Ascending aorta (tissue), 2 donors: ENCODE data around the gene SPEM1. TPM values are rescaled to one million over a fixed set of nuclear protein-coding genes. Genes with fewer than 3 reads are reported as not detected.

ENCODE experiments used
- DNase-seq, 2 donors: peaks; one replicate each; pipeline ENCODE4 v3.0.0-alpha.2; 2019; ENCODE audit warnings: low spot score in 2 of 2
- H3K27ac ChIP-seq, 2 donors: fragments of 200-600 bp; sonication (generic); one replicate each; pipeline ENCODE4 v1.5.1; 2016 to 2017; ENCODE audit warnings: mild to moderate bottlenecking in 1 of 2
- H3K27me3 ChIP-seq: fragments of 200-600 bp; sonication (generic); one replicate; pipeline ENCODE4 v1.5.1; 2017
- H3K36me3 ChIP-seq, 2 donors: fragments of 200-600 bp; sonication (generic); one replicate each; pipeline ENCODE4 v1.5.1; 2016
- H3K4me1 ChIP-seq, 2 donors: fragments of 200-600 bp; sonication (generic); one replicate each; pipeline ENCODE4 v1.5.1; 2016 to 2017; ENCODE audit warnings: mild to moderate bottlenecking in 1 of 2
- H3K4me3 ChIP-seq, 2 donors: fragments of 200-600 bp; sonication (generic); one replicate each; pipeline ENCODE4 v1.5.1; 2016 to 2017; ENCODE audit warnings: mild to moderate bottlenecking in 1 of 2
- H3K9me3 ChIP-seq, 2 donors: fragments of 200-600 bp; sonication (generic); one replicate each; pipeline ENCODE4 v1.5.1; 2016
- CTCF ChIP-seq, 3 experiments: fragments of 200-600 bp in 2 of 3; fragments of 450-650 bp in 1 of 3; sonication (generic) in 2 of 3; IDR thresholded peaks; one replicate each; pipeline ENCODE4 v1.5.1; 2016 to 2019; ENCODE audit warnings: antibody characterized with exemption in 3 of 3, mild to moderate bottlenecking in 1 of 3, moderate library complexity in 1 of 3
- intact Hi-C: fragments of 100-400 bp; cut with DNase I; formaldehyde crosslinking; loops from one replicate; pipeline ENCODE4 v1.15.1; 2023
- total RNA-seq: library from RNA; depleted of rRNA; stranded (reverse); fragments of >200 nt; gene quantifications from one replicate; pipeline ENCODE4 v1.1.0, GENCODE V29; 2016

The SPEM1 gene
- total RNA-seq, 1 donor from 2014 or later = not detected

- Histone ChIP-seq H3K27me3 (no peaks in the 10 kb centered on the region), H3K36me3 (peaks cover 10 to 22% of the 10 kb centered on the region in 2 donors), H3K4me1 (no peaks in the 10 kb centered on the region), H3K27ac (no peak overlapping the region), H3K4me3 (no peak overlapping the region), H3K9me3 (no peaks in the 10 kb centered on the region)
- no peak for TF ChIP-seq CTCF (IDR thresholded peaks at IDR 0.05)
- DNase-seq = no peak
- intact Hi-C loops = no loop called here
Observed at GRCh38 chr17:7416323-7416722, 3.8 kb upstream of the SPEM1 start.

GRCh38 chr17:7417056-7417655, 3.0 kb upstream of the SPEM1 start:
- no peaks in the 10 kb centered on the region for H3K9me3 ChIP-seq
- H3K4me3 ChIP-seq = no peak overlapping the region
- H3K4me1 ChIP-seq = no peaks in the 10 kb centered on the region
- no peaks in the 10 kb centered on the region for H3K27me3 ChIP-seq
- H3K27ac ChIP-seq = no peak overlapping the region
- TF ChIP-seq CTCF (IDR thresholded peaks at IDR 0.05) = no peak
- peaks cover 10 to 22% of the 10 kb centered on the region in 2 donors for H3K36me3 ChIP-seq
- intact Hi-C loops = no loop called here
- no peak for DNase-seq

GRCh38 chr17:7418472-7419152, 1.5 kb upstream of the SPEM1 start:
- H3K27ac ChIP-seq = no peak overlapping the region
- H3K27me3 ChIP-seq = no peaks in the 10 kb centered on the region
- DNase-seq = no peak
- H3K4me1 ChIP-seq = no peaks in the 10 kb centered on the region
- H3K9me3 ChIP-seq = no peaks in the 10 kb centered on the region
- intact Hi-C loops = no loop called here
- H3K4me3 ChIP-seq = no peak overlapping the region
- peaks cover 10 to 22% of the 10 kb centered on the region in 2 donors for H3K36me3 ChIP-seq
- no peak for TF ChIP-seq CTCF (IDR thresholded peaks at IDR 0.05)

- Histone ChIP-seq H3K36me3 (peaks cover 5 to 12% of the 10 kb centered on the region in 2 donors), H3K4me3 (no peak overlapping the region), H3K9me3 (no peaks in the 10 kb centered on the region), H3K27ac (no peak overlapping the region), H3K4me1 (no peaks in the 10 kb centered on the region), H3K27me3 (no peaks in the 10 kb centered on the region)
- DNase-seq = no peak
- TF ChIP-seq CTCF (IDR thresholded peaks at IDR 0.05) = no peak
- intact Hi-C loops = no loop called here
Observed at GRCh38 chr17:7421186-7421585, 1.1 kb downstream of the SPEM1 start.

- H3K4me3 ChIP-seq = no peak overlapping the region
- no peaks in the 10 kb centered on the region for H3K4me1 ChIP-seq
- intact Hi-C loops = no loop called here
- no peak overlapping the region for H3K27ac ChIP-seq
- no peaks in the 10 kb centered on the region for H3K36me3 ChIP-seq
- H3K9me3 ChIP-seq = no peaks in the 10 kb centered on the region
- TF ChIP-seq CTCF (IDR thresholded peaks at IDR 0.05) = no peak
- DNase-seq = no peak
- no peaks in the 10 kb centered on the region for H3K27me3 ChIP-seq
Observed at GRCh38 chr17:7423679-7424078, 3.6 kb downstream of the SPEM1 start.
